ENCODE measurements around the gene SGMS1.

The SGMS1 gene

DNA sequence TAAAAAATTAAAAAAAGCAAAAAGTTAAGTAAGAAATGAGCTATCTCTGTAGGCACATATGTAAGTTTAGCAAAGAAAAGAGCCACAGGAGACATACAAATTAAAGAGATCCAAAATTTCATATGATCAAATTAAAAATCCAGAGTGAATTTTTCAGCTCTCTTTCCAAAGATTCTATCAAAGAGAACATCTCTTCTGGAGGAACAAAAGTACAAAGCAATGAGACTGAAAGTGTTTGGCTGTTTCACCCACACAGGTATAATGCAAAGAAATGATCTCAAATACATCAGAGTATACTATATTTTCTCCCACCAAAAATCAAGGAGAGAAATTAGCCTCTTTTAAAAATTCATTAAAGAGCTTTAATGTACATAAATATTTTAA is 297.6 kb downstream of the SGMS1 start:
- H3K27me3 ChIP-seq (ENCODE audit: control insufficient read depth, low read length), result no peaks in the 10 kb centered on the region
- H4K20me1 ChIP-seq (ENCODE audit: control insufficient read depth, insufficient read depth, low read depth, low read length), result no peaks in the 10 kb centered on the region
- TF ChIP-seq, protein P1, sequence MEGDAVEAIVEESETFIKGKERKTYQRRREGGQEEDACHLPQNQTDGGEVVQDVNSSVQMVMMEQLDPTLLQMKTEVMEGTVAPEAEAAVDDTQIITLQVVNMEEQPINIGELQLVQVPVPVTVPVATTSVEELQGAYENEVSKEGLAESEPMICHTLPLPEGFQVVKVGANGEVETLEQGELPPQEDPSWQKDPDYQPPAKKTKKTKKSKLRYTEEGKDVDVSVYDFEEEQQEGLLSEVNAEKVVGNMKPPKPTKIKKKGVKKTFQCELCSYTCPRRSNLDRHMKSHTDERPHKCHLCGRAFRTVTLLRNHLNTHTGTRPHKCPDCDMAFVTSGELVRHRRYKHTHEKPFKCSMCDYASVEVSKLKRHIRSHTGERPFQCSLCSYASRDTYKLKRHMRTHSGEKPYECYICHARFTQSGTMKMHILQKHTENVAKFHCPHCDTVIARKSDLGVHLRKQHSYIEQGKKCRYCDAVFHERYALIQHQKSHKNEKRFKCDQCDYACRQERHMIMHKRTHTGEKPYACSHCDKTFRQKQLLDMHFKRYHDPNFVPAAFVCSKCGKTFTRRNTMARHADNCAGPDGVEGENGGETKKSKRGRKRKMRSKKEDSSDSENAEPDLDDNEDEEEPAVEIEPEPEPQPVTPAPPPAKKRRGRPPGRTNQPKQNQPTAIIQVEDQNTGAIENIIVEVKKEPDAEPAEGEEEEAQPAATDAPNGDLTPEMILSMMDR (IDR thresholded peaks at IDR 0.05; ENCODE audit: low read depth, low read length, poor library complexity, severe bottlenecking), result no peak
- no peak for TF ChIP-seq EZH2phosphoT487 (IDR thresholded peaks at IDR 0.05; ENCODE audit: borderline replicate concordance, low read length)
- no peak overlapping the region for H3K4me3 ChIP-seq (ENCODE audit: low read length)
- no peaks in the 10 kb centered on the region for H3K9me2 ChIP-seq (replicated peaks; ENCODE audit: control insufficient read depth, low read length)
- no peaks in the 10 kb centered on the region for H3K9me3 ChIP-seq (ENCODE audit: control insufficient read depth, insufficient read depth, low read length)
- H3K4me1 ChIP-seq (ENCODE audit: control insufficient read depth, low read length), result no peaks in the 10 kb centered on the region
- no peak overlapping the region for H3K4me2 ChIP-seq (ENCODE audit: low read length)
- no peak overlapping the region for H3K27ac ChIP-seq (ENCODE audit: low read depth, low read length)
- peaks cover 3% of the 10 kb centered on the region; the same call in 1 of the 2 replicates for H3K79me2 ChIP-seq (ENCODE audit: control insufficient read depth, low read length)
- H3K36me3 ChIP-seq (ENCODE audit: control insufficient read depth, low read length), result peaks cover 62% of the 10 kb centered on the region
- no peaks in the 10 kb centered on the region for H3F3A ChIP-seq (ENCODE audit: control insufficient read depth, insufficient read depth)

DNA sequence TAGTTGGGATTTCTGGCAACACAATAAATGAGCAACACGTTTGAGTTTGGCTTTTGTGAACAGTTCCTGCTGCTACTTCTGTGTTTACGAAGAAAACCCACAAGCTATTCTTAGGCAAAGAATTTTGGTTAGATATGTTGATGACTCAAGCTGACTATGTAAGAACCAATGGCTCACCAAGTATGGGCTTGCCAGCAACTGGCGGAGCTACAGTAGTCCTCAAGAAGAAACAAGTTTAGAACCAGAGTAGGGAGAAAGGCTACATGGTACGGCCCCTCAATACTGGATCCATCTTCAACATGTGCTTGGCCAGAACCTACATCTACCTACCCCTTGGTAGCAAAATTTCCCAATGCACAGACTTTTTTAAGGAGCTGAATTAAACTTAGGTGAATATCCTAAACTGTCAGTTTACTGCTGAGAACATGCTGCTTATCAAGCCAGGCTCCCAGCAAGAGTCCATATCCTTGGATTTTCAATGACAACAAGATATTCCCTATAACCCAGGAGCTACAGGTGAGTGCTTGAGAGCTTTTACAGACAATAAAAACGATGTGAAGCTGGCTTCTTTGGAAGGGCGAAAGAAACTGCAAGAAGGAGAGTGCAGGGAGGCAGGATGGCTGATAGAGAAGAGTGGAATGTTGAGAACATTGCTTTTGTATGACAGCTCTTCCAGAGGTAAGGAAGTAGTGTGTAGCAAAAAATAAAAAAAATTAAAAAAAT is 298.1 kb downstream of the SGMS1 start:
- Histone ChIP-seq H3K9me3 (ENCODE audit: control insufficient read depth, insufficient read depth, low read length) (no peaks in the 10 kb centered on the region), H3K36me3 (ENCODE audit: control insufficient read depth, low read length) (peaks cover 65% of the 10 kb centered on the region), H3K27me3 (ENCODE audit: control insufficient read depth, low read length) (no peaks in the 10 kb centered on the region), H3K4me3 (ENCODE audit: low read length) (no peak overlapping the region), H3K4me1 (ENCODE audit: control insufficient read depth, low read length) (no peaks in the 10 kb centered on the region), H4K20me1 (ENCODE audit: control insufficient read depth, insufficient read depth, low read depth, low read length) (no peaks in the 10 kb centered on the region), H3K9me2 (replicated peaks; ENCODE audit: control insufficient read depth, low read length) (no peaks in the 10 kb centered on the region), H3K4me2 (ENCODE audit: low read length) (no peak overlapping the region), H3F3A (ENCODE audit: control insufficient read depth, insufficient read depth) (no peaks in the 10 kb centered on the region), H3K79me2 (ENCODE audit: control insufficient read depth, low read length) (peaks cover 3% of the 10 kb centered on the region; the same call in 1 of the 2 replicates), H3K27ac (ENCODE audit: low read depth, low read length) (no peak overlapping the region)
- TF ChIP-seq, protein P1 (IDR thresholded peaks at IDR 0.05; ENCODE audit: low read depth, low read length, poor library complexity, severe bottlenecking), result no peak
- no peak for TF ChIP-seq EZH2phosphoT487 (IDR thresholded peaks at IDR 0.05; ENCODE audit: borderline replicate concordance, low read length)

- peaks cover 72% of the 10 kb centered on the region for H3K36me3 ChIP-seq (ENCODE audit: control insufficient read depth, low read length)
- no peak overlapping the region for H3K4me3 ChIP-seq (ENCODE audit: low read length)
- peaks cover 3% of the 10 kb centered on the region; the same call in 1 of the 2 replicates for H3K79me2 ChIP-seq (ENCODE audit: control insufficient read depth, low read length)
- no peaks in the 10 kb centered on the region for H3K27me3 ChIP-seq (ENCODE audit: control insufficient read depth, low read length)
- H4K20me1 ChIP-seq (ENCODE audit: control insufficient read depth, insufficient read depth, low read depth, low read length), result no peaks in the 10 kb centered on the region
- H3F3A ChIP-seq (ENCODE audit: control insufficient read depth, insufficient read depth), result no peaks in the 10 kb centered on the region
- H3K9me3 ChIP-seq (ENCODE audit: control insufficient read depth, insufficient read depth, low read length), result no peaks in the 10 kb centered on the region
- no peak overlapping the region for H3K4me2 ChIP-seq (ENCODE audit: low read length)
- H3K27ac ChIP-seq (ENCODE audit: low read depth, low read length), result no peak overlapping the region
- no peaks in the 10 kb centered on the region for H3K9me2 ChIP-seq (replicated peaks; ENCODE audit: control insufficient read depth, low read length)
- TF ChIP-seq EZH2phosphoT487 (IDR thresholded peaks at IDR 0.05; ENCODE audit: borderline replicate concordance, low read length), result no peak
- TF ChIP-seq, protein P1 (IDR thresholded peaks at IDR 0.05; ENCODE audit: low read depth, low read length, poor library complexity, severe bottlenecking), result no peak
- no peaks in the 10 kb centered on the region for H3K4me1 ChIP-seq (ENCODE audit: control insufficient read depth, low read length)
Observed at GRCh38 chr10:50324680-50325393, 298.9 kb downstream of the SGMS1 start.

Measured in DOHH2 (cell line).